Measurements from ENCODE around the gene CDH23.

DNA sequence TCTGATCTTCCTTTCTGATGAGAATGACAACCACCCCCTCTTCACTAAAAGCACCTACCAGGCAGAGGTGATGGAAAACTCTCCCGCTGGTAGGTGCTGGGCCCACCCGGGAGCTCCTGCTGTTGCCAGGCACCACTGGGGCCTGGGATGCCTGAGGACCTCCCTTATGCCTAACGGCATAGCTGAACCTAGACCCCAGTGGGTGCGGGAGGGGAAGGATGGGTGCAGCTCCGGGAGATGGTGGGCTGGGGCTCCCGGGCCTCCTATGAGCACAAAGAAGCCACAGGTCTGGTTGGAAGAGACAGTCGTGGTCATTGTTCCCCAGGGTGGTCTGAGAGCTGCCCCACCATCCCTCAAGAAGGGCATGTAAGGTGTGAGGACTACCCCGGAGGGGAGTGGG, 392.2 kb downstream of the CDH23 start:
- TF ChIP-seq GABPA (IDR thresholded peaks at IDR 0.05; ENCODE audit: borderline replicate concordance, insufficient read depth, low read length) = no peak
- no peak for TF ChIP-seq EZH2 (IDR thresholded peaks at IDR 0.05; ENCODE audit: low read depth, low read length, severe bottlenecking)
- TF ChIP-seq POLR2AphosphoS5 (IDR thresholded peaks at IDR 0.05; ENCODE audit: low read depth, low read length) = no peak
- no peak for TF ChIP-seq CTCF (IDR thresholded peaks at IDR 0.05; ENCODE audit: control extremely low read depth in 1 of 3, insufficient read depth in 1 of 3, low read depth in 1 of 3, low read length in 3 of 3)
- TF ChIP-seq POLR2A (IDR thresholded peaks at IDR 0.05; ENCODE audit: control extremely low read depth in 1 of 2, low read depth in 2 of 2, low read length in 2 of 2) = no peak
- TF ChIP-seq JUN (IDR thresholded peaks at IDR 0.05; ENCODE audit: low read depth, low read length) = no peak
- no peak for TF ChIP-seq RAD21 (IDR thresholded peaks at IDR 0.05 in 1 of 2, conservative IDR thresholded peaks at IDR 0.05 in 1 of 2; ENCODE audit: low read depth in 2 of 2, low read length in 2 of 2)
- no peak for TF ChIP-seq SRF (IDR thresholded peaks at IDR 0.05; ENCODE audit: low read depth, low read length)
- no peak for TF ChIP-seq TAF1 (IDR thresholded peaks at IDR 0.05; ENCODE audit: low read depth, low read length)
- TF ChIP-seq CHD2 (IDR thresholded peaks at IDR 0.05; ENCODE audit: low read length) = no peak
- no peak for TF ChIP-seq KDM4A (IDR thresholded peaks at IDR 0.05; ENCODE audit: low read depth, low read length, severe bottlenecking)
- TF ChIP-seq RXRA (IDR thresholded peaks at IDR 0.05; ENCODE audit: insufficient read depth, low read depth, low read length) = no peak
- TF ChIP-seq RNF2 (IDR thresholded peaks at IDR 0.05; ENCODE audit: borderline replicate concordance, low read depth, low read length, missing control alignments, poor library complexity, severe bottlenecking) = no peak
